ENCODE measurements around the gene FASTK. TPM values are rescaled to one million over a fixed set of nuclear protein-coding genes. Genes with fewer than 3 reads are reported as not detected.
"Not testable (repeated sequence)": the region's sequence is repeated elsewhere in the genome, so short reads cannot be mapped to it uniquely, and the experiment has no call there.

The FASTK gene
- total RNA-seq, 1 experiment from 2014 or later, result 95.4 TPM

DNA sequence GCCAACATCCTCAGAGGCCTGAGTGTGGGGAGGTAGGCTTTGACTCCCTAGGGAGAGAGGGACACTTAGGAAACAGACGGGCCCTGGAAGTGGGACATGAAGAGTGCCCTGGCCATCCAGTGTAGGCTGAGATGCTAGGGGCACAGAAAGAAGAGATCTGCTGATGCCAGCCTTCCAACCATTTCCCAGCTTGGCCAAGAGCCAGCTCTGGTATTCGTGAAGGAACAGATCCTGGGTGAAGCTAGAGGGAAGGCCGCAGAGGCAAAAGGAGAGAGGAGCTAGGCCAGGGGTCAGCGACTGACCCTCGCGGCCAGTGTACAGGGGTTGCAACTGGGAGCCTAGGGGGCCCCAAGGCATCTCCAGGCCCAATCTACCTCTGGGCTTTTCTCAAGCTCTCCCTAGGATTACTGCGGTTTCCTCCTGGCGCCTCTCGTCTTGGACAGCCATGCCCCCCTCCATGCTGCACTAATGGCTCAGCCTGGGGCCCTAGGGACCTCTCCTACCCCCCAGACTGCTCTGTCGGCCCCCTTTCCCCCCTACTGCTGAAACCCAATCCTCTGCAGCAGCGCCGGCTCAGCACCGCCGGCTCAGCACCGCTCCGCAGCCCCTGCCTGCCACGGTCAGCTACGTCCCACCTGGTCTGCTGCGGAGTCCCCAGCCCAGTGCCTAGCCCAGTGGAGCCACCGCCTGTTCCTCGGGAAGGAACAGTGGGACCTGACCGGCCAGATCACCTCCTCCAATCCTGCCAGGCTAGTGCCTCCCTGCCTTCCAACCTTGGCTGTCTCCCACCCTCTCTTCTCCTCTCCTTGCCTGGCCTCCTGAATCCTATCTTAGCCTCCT, 32.4 kb downstream of the FASTK start, which contains the start of gene ASIC3:
ASIC3 (plus strand) TSS at position 556 of the 840 bp plus-strand sequence. CDS start 355 bp downstream, outside the sequence.
- DNase-seq (ENCODE audit: low spot score), result no peak

DNA sequence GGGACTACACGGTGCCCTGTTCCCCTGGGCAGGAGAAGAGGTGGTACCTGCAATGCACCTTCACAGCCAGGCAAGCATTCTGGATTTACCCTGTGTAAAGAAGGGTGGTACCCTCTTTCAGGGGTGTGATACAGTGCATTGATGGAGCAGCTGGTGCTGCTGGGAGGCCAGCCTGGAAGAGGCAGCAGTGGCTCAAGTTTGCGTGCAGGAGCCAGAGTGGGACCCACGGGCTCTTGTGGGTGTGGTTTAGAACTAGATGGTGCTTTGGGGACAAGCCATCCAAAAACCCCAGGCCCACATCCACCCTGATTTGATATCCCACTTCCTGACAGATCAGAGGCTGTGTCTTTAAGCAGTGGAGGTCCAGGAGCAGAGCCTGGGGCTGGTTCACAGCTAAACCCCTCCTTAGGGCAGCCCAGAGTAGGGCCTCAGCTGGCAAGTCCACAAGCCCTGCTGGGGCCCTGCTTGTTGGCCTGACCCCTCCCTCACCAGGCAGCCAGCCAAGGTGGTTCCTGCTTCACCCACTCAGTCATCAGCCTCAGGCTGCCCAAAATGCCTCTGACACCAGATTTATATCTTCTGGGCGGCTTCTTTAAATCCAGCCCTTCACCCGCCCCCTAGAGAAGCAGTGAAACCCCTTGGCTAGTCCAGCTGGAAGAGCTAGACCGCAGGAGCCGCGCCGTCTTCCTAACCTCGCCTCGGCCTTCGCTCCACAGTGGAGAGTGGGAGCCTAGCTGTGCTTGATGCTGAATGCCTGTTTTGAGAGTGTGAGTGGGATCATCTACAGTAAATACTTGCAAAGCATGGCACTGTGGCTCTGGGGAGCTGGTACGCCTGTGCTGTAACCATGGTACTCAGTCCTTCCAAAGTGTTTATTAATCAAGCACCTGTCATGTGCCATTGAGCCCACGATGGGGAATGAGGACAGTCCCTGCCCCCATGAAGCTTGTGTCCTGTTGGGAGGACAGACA, 33.7 kb downstream of the FASTK start:
- peak; percentile 87 for DNase-seq (ENCODE audit: low spot score)

DNA sequence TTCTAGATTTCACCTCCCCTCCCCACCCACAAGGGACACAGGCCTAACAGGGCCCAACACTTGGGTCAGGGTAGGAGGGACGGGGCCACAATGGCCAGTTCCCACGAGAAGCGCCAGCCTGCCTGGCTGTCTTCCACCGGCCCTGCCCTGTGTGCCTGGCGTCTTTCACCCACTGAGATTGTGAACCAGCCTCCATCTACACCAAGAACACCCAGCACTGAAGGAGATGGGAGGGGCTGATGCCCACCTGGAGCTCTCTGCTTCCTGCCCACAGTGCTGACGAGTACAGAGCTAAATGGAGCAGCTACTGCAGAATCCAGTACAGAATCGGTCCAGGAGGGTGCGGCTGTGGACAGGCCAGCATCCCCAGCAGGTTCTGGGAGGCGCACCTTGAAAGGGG, 34.6 kb downstream of the FASTK start:
- DNase-seq (ENCODE audit: low spot score), result no peak

DNA sequence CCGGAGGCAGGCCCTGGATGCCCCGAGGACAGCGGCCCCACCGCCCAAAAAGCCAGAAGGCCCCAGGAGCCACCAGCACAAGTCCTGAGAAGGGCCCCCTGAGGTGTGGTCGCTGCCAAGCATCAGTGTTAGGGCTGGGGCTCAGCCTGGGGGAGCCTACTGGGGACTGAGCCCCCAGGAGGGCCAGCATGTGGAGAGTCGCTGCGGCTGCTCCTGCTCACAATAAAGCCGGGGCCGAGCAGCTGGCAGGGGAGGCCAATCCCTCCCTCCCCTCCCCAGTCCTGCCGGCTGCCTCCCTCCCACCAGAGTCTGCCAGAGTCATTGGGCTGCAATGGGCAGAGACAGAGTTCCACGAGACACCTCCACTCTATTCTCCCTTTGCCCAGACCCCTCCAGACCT, 35.3 kb downstream of the FASTK start:
- DNase-seq (ENCODE audit: low spot score), result no peak

DNA sequence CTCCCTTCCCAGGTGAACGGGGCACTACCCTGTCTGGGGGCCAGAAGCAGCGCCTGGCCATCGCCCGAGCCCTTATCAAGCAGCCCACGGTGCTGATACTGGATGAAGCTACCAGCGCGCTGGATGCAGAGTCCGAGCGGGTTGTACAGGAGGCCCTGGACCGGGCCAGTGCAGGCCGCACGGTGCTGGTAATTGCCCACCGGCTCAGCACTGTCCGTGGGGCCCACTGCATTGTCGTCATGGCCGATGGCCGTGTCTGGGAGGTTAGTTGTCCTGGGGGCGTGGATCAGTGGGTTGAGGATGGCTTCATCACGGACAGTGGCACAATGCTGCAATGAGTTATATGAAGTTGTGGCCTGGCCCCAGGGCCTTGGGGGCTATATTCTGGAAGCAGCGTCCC, 36.6 kb downstream of the FASTK start:
- no peak for DNase-seq (ENCODE audit: low spot score)

DNA sequence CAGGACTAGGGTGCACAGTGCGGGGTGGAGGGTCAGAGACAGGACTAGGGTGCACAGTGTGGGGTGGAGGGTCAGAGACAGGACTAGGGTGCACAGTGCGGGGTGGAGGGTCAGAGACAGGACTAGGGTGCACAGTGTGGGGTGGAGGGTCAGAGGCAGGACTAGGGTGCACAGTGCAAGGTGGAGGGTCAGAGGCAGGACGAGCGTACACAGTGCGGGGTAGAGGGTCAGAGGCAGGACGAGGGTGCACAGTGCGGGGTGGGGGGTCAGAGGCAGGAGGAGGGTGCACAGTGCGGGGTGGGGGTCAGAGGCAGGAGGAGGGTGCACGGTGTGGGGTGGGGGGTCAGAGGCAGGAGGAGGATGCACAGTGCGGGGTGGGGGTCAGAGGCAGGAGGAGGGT, 37.2 kb downstream of the FASTK start:
- not testable (repeated sequence) for DNase-seq (ENCODE audit: low spot score)

DNA sequence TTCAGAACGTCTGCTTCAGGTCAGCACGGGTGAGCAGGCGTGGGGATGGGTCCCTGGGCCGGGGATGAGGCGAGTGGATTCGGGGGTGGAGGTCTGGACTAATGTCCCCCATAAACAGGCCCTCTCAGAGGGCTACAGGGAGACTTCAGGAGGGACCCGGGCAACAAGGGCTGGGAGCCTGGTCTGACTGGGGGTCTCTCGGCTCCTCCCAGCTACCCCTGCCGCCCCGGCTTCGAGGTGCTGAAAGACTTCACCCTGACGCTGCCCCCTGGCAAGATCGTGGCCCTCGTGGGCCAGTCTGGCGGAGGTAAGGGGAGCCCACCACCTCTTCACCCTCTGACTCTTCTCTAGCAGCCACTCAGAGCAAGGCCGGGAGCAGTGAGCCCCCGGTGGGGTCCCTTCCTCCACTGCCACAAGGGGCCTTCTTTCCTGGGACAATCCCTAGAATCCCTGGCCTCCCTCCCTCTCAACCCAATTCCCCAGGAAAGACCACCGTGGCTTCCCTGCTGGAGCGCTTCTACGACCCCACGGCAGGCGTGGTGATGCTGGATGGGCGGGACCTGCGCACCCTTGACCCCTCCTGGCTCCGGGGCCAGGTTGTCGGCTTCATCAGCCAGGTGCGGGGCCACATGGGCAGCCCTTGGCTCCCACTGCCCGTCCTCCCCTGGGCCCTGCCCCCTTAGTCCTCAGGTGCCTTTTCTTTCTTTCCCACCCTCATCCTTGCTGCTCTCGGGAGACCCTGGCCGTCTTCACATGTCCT, 39.8 kb downstream of the FASTK start:
- no peak for DNase-seq (ENCODE audit: low spot score)

DNA sequence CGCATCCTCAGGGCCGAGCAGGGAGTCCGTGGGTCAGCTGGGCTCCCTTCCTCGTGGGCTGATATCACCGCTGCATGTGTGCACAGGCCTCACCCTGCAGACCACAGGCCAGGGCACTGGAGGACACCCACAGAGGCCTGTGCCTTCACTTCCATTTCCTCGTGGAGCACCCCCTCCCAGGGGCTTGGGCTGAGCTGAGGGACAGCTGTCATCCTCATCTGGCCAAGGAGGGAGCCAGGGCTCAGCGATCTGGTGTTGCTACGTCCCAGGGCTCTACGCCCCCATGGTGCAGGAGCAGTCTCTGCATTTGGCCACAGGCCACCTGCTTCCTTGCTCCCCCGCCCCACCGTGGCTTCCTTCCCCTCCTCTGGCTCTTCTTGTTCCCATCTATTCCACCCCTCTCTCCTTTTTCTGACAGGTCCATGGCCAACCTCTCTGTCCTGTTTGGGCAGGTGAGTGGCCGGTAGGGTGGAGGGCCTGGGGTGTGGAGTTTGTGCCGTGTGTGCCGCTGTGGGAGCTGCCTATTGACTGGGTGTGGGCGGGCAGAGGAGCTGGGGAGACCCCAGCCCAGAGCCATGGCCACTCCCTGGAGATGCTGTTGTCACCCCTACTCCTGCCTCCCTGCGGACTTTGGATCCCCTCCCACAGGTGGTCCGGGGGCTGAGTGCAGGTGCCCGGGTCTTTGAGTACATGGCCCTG, 40.6 kb downstream of the FASTK start:
- no peak for DNase-seq (ENCODE audit: low spot score)

DNA sequence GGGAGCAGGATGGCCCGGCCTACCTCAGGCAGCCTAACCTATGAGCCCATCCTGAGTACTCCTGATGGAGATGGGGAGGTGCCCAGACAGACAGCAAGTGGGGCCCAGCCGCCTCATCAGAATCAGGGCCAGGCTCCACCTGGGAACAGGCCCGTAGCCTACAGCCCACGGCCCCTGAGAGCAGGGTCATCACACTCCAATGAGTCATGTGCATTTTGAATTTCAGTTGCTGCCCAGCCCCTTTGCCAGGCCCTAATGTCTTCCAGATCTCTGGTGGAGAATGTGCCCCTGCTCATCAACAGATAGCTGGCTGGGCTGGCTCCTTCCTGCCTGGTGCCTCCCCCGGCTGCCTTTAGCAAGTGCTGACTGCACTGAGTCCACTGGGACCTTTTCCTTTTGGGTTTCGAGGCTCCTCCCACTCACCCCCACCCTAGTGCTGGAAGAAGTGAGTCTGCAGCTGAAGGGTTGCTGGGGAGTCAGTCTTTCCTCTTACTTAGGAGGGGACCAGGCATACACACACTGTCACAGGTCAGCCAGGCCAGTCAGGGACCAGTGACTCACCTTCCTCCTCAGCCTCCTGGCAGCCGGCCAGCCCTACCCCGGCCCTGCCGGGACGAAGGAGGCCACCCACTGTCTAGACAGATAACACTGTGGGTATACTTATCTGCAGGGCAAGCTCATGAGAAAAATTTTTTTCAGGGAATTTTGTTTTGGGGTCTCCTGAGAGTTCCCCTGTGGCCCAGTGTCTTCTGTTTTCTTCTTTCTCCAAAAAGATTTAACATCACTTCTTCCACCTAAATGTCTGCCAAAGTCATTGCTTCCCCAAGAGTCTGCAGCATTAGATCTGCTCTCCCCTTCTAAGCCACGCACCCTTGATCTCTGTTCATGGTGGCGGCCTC, 41.4 kb downstream of the FASTK start:
- DNase-seq (ENCODE audit: low spot score), result peak; percentile 99

DNA sequence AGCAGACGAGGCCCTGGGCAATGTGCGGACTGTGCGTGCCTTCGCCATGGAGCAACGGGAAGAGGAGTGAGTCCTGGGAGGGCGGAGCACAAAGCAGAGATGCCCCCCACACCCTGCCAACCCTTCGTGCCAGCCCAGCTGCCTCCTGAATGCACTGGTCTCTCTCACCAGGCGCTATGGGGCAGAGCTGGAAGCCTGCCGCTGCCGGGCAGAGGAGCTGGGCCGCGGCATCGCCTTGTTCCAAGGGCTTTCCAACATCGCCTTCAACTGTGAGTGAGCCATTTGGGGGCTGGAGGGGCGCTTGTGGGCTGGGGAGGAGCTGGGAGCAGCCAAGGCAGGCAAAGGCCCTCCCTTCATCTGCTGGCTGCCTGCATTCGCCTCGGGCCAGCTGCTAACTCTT, 44.7 kb downstream of the FASTK start:
- no peak for DNase-seq (ENCODE audit: low spot score)

DNA sequence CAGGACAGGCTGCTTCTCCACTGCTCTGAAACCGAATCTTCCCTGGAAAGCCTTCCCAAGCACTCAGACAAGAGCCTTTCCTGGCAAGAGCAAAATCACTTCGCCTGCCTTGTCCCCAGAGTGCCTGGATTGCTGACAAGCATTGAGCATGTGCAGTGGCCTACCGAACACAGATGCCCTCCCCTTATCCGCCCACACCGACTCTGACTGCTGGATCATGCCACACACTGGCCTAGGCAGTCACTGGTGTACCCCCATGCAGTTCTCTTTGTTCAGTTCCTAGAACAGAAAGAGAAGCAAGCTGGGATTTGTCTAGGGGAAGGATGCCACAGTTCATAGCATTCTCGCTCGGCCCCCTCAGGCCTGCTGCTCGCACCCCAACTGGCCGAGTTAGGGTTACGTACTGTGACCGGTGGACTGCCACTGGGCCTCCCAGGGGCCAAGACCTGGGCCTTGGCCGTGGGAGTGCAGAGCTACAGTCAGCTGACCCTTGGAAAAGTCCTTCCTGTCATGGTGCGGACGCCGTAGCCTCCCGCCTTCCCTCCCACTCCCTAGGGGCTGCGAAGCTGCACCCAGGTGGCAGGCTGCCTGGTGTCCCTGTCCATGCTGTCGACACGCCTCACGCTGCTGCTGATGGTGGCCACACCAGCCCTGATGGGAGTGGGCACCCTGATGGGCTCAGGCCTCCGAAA, 45.4 kb downstream of the FASTK start:
- no peak for DNase-seq (ENCODE audit: low spot score)

DNA sequence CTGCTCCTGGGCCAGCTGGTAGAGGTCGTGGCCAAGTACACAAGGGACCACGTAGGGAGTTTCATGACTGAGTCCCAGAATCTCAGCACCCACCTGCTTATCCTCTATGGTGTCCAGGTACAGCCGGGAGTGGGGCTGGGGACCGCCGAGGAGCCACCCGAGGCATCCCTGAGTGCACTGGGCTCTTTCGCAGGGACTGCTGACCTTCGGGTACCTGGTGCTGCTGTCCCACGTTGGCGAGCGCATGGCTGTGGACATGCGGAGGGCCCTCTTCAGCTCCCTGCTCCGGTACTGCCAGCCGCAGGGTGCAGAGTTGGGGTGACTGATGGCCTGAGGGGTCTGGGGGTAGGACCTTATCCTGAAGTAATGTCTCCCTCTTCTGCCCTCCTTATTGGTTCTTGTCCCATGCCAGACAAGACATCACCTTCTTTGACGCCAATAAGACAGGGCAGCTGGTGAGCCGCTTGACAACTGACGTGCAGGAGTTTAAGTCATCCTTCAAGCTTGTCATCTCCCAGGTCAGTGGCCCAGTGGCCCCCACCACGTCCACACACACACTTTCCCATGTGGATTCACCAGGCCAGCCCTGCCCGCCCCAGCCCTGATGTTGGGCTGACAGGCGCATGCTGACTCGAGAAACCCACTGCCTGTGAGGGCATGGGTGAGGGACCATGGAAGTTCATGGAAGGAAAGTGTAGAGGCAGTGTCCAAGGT, 46.1 kb downstream of the FASTK start:
- no peak for DNase-seq (ENCODE audit: low spot score)

DNA sequence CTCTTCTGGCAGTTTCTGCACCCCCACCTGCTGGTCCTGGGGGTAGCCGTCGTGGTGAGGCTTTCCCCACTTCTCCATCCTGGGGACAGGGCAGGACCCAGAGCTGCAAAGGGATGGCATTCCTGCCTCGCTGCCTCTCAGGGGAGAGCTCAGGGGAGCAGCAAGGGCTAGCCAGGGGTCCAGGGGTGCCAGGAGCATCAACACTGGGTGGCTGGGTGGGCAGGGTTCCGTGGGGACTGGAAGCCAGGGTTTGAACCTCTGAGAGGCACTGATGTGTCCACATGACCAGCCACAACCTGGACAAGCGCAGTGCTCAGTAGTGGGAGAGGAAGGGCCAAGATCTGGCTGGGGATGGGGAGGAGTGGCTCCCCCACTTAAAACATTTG, 46.8 kb downstream of the FASTK start:
- DNase-seq (ENCODE audit: low spot score), result no peak

DNA sequence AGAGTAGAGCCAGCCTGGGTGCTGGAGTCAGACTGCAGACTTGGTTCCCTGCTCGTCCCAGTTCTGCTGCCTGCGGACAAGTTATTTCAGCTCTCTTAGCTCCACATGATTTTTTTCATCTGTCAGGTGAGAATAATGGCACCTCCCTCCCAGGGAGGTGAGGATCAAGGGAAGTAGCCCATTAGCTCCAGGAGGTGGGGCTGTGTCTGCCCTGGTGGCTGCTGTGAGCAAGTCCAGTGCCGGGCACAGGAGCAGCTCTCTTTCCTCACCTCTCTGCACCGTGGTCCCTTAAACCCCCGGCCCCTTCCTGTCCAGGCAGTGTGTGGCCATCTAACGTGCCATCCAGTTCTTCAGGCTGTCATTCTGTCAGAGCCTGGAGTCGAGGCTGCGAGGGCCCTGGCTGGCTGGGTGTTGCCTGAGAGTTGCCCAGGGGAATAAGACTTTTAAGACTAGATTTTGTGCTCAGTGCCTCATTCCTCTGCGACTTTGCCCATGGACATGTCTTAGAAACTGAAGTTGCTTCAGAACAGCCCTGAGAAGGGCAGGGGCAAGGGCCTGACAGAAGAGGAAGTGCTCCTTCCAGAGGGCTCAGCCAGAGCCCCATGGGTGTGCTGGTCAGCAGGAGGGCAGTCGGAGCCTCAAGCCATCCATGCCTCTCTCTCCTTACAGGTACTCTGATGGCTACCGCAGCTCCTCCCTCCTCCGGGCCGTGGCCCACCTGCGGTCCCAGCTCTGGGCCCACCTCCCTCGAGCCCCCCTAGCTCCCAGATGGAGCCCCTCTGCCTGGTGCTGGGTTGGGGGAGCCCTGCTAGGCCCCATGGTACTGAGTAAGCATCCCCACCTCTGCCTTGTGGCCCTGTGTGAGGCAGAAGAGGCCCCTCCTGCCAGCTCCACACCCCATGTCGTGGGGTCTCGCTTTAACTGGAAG, 47.4 kb downstream of the FASTK start:
- DNase-seq (ENCODE audit: low spot score), result no peak

DNA sequence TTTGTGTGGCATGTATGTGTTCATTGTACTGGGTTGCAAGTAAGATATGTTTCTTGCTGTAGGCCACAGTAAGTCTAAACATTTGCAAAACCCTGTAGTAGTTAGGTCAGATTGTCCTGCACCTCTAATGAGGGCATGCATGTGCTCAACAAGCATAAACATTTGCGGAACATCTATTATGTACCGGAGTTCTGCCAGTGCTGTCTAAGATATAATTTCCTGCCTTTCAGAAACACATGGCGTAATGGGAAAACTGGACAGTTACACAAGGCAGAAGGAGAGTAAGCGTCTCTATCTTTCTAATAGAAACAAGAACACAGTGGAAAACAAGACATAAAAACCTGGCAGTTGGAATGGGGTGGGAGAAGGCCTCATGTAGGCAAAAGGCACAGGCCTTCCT, 49.6 kb downstream of the FASTK start:
- DNase-seq (ENCODE audit: low spot score), result no peak

DNA sequence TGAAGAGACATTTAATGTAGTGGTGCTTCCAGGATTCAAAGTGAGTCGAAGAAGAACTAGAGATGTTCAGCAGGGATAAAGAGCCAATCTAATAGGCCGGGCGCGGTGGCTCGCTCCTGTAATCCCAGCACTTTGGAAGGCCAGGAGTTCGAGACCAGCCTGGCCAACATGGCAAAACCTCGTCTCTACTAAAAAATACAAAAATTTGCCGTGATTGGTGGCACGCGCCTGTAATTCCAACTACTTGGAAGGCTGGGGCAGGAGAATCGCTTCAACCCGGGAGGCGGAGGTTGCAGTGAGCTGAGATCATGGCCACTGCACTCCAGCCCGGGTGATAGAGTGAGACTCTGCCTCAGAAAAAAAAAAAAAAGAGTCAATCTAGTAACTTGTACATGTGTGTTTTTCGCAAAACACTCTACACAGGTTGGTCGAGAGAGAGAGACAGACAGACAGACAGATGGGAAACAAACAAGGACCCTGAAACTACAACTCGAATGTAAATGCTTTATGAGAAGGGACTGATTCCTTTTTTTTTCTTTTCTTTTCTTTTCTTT, 51.6 kb downstream of the FASTK start:
- no peak for DNase-seq (ENCODE audit: low spot score)

DNA sequence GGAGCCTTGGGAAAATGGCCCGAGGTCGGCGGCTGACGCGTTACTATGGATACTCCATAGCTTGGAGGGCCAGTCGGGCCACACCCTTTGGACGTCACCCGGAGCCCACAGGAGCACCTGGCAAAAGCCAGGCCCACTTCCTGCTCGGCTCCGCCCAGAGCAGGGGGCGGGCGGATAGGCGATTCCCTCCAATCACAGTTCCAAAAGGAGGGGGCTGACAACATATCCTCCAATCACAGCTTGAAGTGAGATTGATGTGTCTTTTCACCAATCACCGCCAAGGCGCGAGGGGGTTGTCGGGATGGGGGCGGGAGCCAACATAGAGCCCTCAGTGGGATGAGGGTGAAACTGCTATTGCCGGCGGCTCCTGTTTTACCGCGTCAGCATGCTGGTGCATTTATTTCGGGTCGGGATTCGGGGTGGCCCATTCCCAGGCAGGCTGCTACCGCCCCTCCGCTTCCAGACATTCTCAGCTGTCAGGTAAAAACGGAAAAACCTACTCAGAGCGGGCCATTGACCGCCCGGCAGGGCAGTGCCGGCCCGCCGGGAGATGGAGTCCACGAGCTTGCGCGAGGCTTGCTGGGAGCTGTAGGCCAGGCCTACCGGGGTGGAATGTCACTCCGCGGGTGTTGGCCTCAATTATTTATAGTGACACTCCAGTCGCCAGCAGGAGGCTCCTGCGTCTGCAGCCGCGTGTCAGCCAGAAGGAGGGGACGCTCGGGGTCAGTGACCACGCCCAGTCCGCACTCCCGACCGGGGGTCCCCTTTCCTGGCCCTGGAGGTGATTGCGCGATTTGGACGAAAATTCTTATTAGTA, 52.3 kb downstream of the FASTK start, which contains the start of gene ABCB8:
ABCB8 (plus strand) TSS at position 320 of the 817 bp plus-strand sequence; CDS start at position 386, 66 bp downstream.
- DNase-seq (ENCODE audit: low spot score), result peak; percentile 98

Measured in A172 (cell line).